ENCODE data around the gene SLC6A9. TPM values are rescaled to one million over a fixed set of nuclear protein-coding genes. Genes with fewer than 3 reads are reported as not detected.

The SLC6A9 gene
- total RNA-seq, 1 experiment from 2014 or later: 30.1 TPM

GRCh38 chr1:44016890-44017400 is 14.3 kb downstream of the SLC6A9 start:
- Mint-ChIP-seq H3K4me1 (peaks cover 16 to 24% of the 10 kb centered on the region in 2 experiments), H3K4me3 (no peak overlapping the region), H3K27ac (peak overlapping the region in 1 of 3 experiments; percentile 94; a peak in 1 of 7 replicates), H3K36me3 (ENCODE audit: insufficient read depth in 1 of 3, low read depth in 3 of 3) (peaks cover 0 to 18% (median 3%) of the 10 kb centered on the region in 3 experiments; a peak in 5 of 7 replicates), H3K27me3 (ENCODE audit: low read depth) (no peaks in the 10 kb centered on the region), H3K9me3 (no peaks in the 10 kb centered on the region)
- Histone ChIP-seq H2BK12ac (ENCODE audit: insufficient read length, low read depth, low read length) (no peak overlapping the region), H3K27me3 (ENCODE audit: insufficient read depth, low read length) (no peaks in the 10 kb centered on the region), H2BK20ac (ENCODE audit: low read depth, low read length, poor library complexity, severe bottlenecking) (no peak overlapping the region), H2BK5ac (ENCODE audit: insufficient read length, low read length) (no peak overlapping the region), H3K9ac (ENCODE audit: extremely low read depth, insufficient read length, low read length) (no peak overlapping the region), H3K79me2 (ENCODE audit: insufficient read depth, low read length) (no peaks in the 10 kb centered on the region), H4K91ac (ENCODE audit: insufficient read length, low read depth, low read length) (no peak overlapping the region), H3K23ac (ENCODE audit: insufficient read length, low read depth, low read length) (no peak overlapping the region), H3K9me3 (ENCODE audit: control insufficient read depth, low read depth, low read length) (no peaks in the 10 kb centered on the region), H3K23me2 (ENCODE audit: insufficient read length, low read depth, low read length, poor library complexity, severe bottlenecking) (no peaks in the 10 kb centered on the region), H3K4me1 (ENCODE audit: insufficient read depth, low read length) (no peaks in the 10 kb centered on the region), H3K56ac (ENCODE audit: insufficient read length, low read depth, low read length) (no peak overlapping the region), H3K14ac (ENCODE audit: insufficient read depth, low read length) (no peak overlapping the region), H3K4me2 (ENCODE audit: insufficient read depth, insufficient read length, low read length) (no peak overlapping the region), H3K27ac (ENCODE audit: insufficient read length, low read depth, low read length) (no peak overlapping the region), H2BK120ac (ENCODE audit: low read depth, low read length, poor library complexity, severe bottlenecking) (no peak overlapping the region), H4K20me1 (ENCODE audit: control insufficient read depth, insufficient read depth, insufficient read length) (no peaks in the 10 kb centered on the region), H3K79me1 (ENCODE audit: insufficient read depth, low read depth, low read length, poor library complexity, severe bottlenecking) (no peaks in the 10 kb centered on the region), H2BK15ac (ENCODE audit: low read depth, low read length) (no peak overlapping the region), H3K18ac (ENCODE audit: insufficient read length, low read depth, low read length) (no peak overlapping the region), H4K8ac (replicated peaks; ENCODE audit: insufficient read length, low read depth, low read length) (no peak overlapping the region), H3K4ac (ENCODE audit: low read depth, low read length) (no peak overlapping the region), H2AK5ac (ENCODE audit: insufficient read length, low read length) (no peak overlapping the region), H4K5ac (ENCODE audit: insufficient read length, low read depth, low read length) (no peak overlapping the region), H3T11ph (ENCODE audit: low read length) (no peak overlapping the region), H2AFZ (ENCODE audit: low read length) (no peak overlapping the region)
- WGBS (ENCODE audit: extremely low coverage, insufficient read length, low lambda C conversion rate): no CpG with 5 or more reads among the region's 20 CpGs
- no peak for TF ChIP-seq CTCF (conservative IDR thresholded peaks at IDR 0.05)
- DNase-seq: no peak

Data from H9 (cell line).